ENCODE results near the gene ATP4B. TPM values are rescaled to one million over a fixed set of nuclear protein-coding genes. Genes with fewer than 3 reads are reported as not detected.
A peak's percentile ranks its signal among the peaks of the same experiment; 100 is the strongest.

Gene ATP4B
- total and polyA plus RNA-seq, 2 donors from 2014 or later = 0.16 to 0.45 TPM

DNA sequence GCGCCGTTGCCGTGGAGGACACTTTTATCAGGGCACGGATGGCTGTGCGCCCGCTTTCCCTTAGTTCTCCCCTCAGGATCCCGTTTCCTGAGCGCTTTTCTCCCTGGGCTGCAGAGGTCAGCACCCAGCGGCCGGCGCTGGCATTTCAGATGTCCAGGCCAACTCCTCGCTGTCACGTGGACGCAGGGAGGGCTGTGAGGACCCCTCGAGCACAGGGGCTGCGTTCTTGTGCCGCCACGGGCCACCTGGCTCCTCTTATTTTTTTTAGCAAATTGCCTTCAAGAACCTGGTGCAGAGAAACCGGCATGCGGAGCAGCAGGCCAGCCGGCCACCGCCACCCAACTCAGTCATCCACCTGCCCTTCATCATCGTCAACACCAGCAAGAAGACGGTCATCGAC lies 22.3 kb downstream of the ATP4B start:
- H3K4me1 ChIP-seq (ENCODE audit: control insufficient read depth in 2 of 3, insufficient read depth in 2 of 3, low read depth in 1 of 3, low read length in 3 of 3) = no peaks in the 10 kb centered on the region
- TF ChIP-seq, protein P1, sequence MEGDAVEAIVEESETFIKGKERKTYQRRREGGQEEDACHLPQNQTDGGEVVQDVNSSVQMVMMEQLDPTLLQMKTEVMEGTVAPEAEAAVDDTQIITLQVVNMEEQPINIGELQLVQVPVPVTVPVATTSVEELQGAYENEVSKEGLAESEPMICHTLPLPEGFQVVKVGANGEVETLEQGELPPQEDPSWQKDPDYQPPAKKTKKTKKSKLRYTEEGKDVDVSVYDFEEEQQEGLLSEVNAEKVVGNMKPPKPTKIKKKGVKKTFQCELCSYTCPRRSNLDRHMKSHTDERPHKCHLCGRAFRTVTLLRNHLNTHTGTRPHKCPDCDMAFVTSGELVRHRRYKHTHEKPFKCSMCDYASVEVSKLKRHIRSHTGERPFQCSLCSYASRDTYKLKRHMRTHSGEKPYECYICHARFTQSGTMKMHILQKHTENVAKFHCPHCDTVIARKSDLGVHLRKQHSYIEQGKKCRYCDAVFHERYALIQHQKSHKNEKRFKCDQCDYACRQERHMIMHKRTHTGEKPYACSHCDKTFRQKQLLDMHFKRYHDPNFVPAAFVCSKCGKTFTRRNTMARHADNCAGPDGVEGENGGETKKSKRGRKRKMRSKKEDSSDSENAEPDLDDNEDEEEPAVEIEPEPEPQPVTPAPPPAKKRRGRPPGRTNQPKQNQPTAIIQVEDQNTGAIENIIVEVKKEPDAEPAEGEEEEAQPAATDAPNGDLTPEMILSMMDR (IDR thresholded peaks at IDR 0.05; ENCODE audit: borderline replicate concordance, extremely low read depth, insufficient read depth) = no peak
- intact Hi-C loops (cut with DNase I) = no loop called here
- no peaks in the 10 kb centered on the region for H3K27me3 ChIP-seq (ENCODE audit: control insufficient read depth, insufficient read depth, low read length)
- H3K9ac ChIP-seq (ENCODE audit: low read length in 3 of 3) = no peak overlapping the region
- no peak overlapping the region for H3K27ac ChIP-seq (ENCODE audit: low read depth in 2 of 2, low read length in 2 of 2)
- DNase-seq (peak in 1 of 5 donors; percentile 53), FAIRE-seq (no peak)
- H3K36me3 ChIP-seq (ENCODE audit: control insufficient read depth in 2 of 3, insufficient read depth in 3 of 3, low read length in 3 of 3) = peaks cover 2 to 54% (median 25%) of the 10 kb centered on the region in 3 donors
- no peak overlapping the region for H3K4me3 ChIP-seq (ENCODE audit: low read length in 3 of 3)
- H3K9me3 ChIP-seq (ENCODE audit: control insufficient read depth in 2 of 3, insufficient read depth in 1 of 3, low read length in 3 of 3) = no peaks in the 10 kb centered on the region

DNA sequence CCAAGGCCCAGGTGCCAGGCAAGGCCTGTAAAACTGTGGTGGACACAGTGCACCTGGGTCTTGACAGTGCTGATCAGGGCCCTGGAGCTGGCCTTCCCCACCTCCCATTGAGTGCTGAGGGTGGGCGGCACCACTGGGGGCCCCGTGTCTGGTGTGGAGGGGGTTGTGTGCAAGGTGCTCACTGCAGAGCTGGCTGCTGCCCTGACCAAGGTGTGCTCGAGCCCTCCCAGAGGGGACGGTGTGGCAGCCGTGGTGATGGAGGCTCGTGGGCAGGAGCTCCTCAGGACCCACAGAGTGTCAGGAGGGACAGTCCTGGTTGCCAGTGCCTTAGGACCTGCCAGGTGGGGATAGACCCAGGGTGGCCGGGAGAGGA lies 23.0 kb downstream of the ATP4B start:
- H3K27ac ChIP-seq (ENCODE audit: low read depth in 2 of 2, low read length in 2 of 2) = no peak overlapping the region
- no peaks in the 10 kb centered on the region for H3K9me3 ChIP-seq (ENCODE audit: control insufficient read depth in 2 of 3, insufficient read depth in 1 of 3, low read length in 3 of 3)
- TF ChIP-seq, protein P1 (IDR thresholded peaks at IDR 0.05; ENCODE audit: borderline replicate concordance, extremely low read depth, insufficient read depth) = no peak
- DNase-seq (peak in 1 of 5 donors; percentile 69), FAIRE-seq (no peak)
- H3K4me3 ChIP-seq (ENCODE audit: low read length in 3 of 3) = no peak overlapping the region
- H3K36me3 ChIP-seq (ENCODE audit: control insufficient read depth in 2 of 3, insufficient read depth in 3 of 3, low read length in 3 of 3) = peaks cover 2 to 48% (median 25%) of the 10 kb centered on the region in 3 donors
- no peak overlapping the region for H3K9ac ChIP-seq (ENCODE audit: low read length in 3 of 3)
- no peaks in the 10 kb centered on the region for H3K27me3 ChIP-seq (ENCODE audit: control insufficient read depth, insufficient read depth, low read length)
- intact Hi-C loops (cut with DNase I) = no loop called here
- H3K4me1 ChIP-seq (ENCODE audit: control insufficient read depth in 2 of 3, insufficient read depth in 2 of 3, low read depth in 1 of 3, low read length in 3 of 3) = no peaks in the 10 kb centered on the region

DNA sequence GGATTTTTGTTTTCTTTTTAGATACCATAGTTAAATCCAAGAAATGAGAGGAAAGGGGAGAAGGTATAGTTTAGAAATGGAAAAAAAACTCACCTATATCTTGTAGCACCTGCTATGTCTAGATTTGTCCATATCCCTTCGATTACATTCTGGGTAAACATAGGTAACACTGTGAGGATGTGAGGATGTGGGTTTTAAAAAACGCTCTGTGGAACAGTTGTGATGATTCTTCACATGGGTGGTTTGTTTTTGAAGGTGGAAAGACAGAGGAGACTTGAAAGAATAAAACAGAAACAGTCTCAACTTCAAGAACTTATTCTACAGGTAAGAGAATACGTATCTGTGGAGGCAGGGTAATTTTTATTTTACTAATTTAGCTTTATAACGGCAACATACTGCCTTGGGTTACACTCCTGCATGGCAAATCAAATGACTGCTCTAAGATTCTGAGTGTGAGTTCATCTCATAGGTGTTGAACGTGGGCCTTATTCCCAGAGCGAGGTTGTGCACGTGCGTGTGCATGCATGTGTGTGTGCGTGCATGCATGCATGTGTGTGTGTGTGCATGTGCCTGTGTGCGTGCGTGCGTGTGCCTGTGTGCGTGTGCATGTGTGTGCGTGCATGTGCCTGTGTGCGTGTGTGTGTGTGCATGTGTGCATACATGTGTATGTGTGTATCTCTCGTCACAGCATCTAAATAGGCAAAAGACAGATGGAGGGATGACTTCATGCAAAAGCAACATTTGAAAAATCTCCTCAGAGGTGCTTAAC lies 23.5 kb downstream of the ATP4B start:
- FAIRE-seq = no peak
- peak in 1 of 5 donors; percentile 24 for DNase-seq
- Histone ChIP-seq H3K9ac (ENCODE audit: low read length in 3 of 3) (no peak overlapping the region), H3K9me3 (ENCODE audit: control insufficient read depth in 2 of 3, insufficient read depth in 1 of 3, low read length in 3 of 3) (no peaks in the 10 kb centered on the region), H3K4me3 (ENCODE audit: low read length in 3 of 3) (no peak overlapping the region), H3K27ac (ENCODE audit: low read depth in 2 of 2, low read length in 2 of 2) (no peak overlapping the region), H3K36me3 (ENCODE audit: control insufficient read depth in 2 of 3, insufficient read depth in 3 of 3, low read length in 3 of 3) (peaks cover 4 to 45% (median 28%) of the 10 kb centered on the region in 3 donors), H3K4me1 (ENCODE audit: control insufficient read depth in 2 of 3, insufficient read depth in 2 of 3, low read depth in 1 of 3, low read length in 3 of 3) (no peaks in the 10 kb centered on the region), H3K27me3 (ENCODE audit: control insufficient read depth, insufficient read depth, low read length) (no peaks in the 10 kb centered on the region)
- intact Hi-C loops (cut with DNase I) = no loop called here
- TF ChIP-seq, protein P1 (IDR thresholded peaks at IDR 0.05; ENCODE audit: borderline replicate concordance, extremely low read depth, insufficient read depth) = no peak
